GM19372 (cell line): Measurements from ENCODE around the gene STMN3.

Experiments used
- ATAC-seq: cut with Tn5 transposase; IDR thresholded peaks from one replicate; pipeline ENCODE4 v1.9.1; 2021; ENCODE audit warnings: mild to moderate bottlenecking, low read depth, moderate library complexity; ENCODE audit not compliant: unreplicated experiment

Gene STMN3

DNA sequence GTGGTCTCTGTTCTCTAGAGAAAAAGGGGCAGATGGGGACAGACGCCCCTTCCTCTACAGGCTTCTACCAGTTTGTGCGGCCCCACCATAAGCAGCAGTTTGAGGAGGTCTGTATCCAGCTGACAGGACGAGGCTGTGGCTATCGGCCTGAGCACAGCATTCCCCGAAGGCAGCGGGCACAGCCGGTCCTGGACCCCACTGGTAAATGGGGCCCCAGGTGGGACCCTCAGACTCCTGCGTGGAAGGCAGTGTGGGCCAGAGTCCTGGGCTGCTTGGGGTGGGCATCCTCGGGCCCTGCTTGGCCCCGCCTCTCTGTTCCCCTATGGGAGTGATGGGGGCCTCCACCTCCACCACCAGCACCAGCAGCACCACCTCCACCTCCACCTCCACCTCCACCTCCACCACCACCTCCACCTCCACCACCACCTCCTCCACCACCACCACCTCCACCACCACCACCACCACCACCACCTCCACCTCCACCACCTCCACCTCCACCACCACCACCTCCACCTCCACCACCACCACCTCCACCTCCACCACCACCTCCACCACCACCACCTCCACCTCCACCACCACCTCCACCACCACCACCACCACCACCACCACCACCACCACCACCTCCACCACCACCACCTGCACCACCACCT lies 40.0 kb upstream of the STMN3 start:
- ATAC-seq: no peak

- ATAC-seq: no peak
These were observed 39.3 kb upstream of the STMN3 start for GRCh38 chr20:63692436-63693082.

DNA sequence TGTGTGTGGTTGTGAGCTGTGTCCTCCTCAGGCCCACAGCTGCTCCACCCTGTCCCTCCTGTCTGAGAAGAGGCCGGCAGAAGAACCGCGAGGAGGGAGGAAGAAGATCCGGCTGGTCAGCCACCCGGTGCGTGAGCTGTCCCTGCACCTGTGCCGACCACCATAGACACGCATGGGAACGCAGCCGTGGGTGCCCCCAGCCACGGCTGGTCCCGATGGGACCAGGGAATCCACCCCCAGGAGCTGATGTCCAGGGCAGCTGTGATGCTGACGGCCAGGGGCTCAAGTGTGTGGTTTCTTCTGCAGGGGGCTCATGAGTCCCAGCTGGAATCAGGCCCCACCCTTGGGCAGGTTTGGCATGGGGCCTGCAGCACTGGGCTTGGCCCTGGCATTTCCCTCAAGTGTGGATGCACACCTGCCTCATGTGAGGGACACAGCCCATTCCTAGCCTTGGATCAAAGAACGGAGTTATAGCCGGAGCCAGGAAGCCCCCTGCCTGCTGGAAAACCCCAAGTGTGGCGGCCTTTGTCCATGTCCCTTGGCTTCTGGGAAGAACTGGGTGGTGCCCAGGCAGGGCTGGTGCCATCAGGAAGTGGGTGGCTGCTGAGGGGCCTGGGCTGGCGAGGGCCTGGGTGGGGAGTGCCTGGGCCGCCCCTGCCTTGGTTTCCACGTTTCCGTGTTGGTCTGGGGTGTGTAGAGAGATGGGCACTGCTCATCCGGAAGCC lies 38.6 kb upstream of the STMN3 start:
- no peak for ATAC-seq

GRCh38 chr20:63690898-63691710 lies 37.9 kb upstream of the STMN3 start:
- ATAC-seq: no peak

GRCh38 chr20:63690003-63690897 lies 37.0 kb upstream of the STMN3 start:
- ATAC-seq: no peak

DNA sequence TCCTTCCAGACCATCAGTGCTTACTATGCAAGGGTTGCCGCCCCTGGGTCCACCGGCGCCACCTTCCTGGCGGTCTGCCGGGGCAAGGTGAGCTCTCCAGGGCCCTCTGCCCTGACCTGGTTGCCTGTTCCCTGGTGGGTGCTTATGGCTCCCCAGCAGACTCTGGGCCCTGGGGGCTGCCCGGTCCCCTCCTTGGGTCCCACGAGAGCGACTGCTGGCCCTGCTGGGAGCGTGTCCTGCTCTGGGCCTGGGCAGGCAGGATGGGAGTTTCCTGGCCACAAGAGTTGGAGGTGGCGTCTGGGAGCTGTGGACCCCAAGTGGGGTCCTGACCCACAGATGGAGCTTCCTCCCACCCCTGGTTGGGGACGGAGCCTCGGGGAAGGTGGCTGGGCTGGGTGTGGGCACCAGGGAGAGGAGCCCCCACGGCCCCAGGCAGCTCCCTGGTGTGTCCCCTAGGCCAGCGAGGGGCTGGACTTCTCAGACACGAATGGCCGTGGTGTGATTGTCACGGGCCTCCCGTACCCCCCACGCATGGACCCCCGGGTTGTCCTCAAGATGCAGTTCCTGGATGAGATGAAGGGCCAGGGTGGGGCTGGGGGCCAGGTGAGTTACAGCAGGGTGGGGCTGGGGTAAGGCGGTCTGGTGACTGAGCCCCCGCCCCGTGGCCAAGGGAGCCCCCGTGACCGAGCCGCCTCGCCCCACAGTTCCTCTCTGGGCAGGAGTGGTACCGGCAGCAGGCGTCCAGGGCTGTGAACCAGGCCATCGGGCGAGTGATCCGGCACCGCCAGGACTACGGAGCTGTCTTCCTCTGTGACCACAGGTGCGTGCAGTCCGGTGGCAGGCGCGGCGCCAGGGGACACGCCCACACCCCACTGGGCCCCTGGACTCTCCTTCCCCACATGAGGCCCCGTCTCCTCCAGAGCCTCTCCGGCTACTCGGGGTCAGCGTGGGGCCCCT lies 36.1 kb upstream of the STMN3 start:
- no peak for ATAC-seq

DNA sequence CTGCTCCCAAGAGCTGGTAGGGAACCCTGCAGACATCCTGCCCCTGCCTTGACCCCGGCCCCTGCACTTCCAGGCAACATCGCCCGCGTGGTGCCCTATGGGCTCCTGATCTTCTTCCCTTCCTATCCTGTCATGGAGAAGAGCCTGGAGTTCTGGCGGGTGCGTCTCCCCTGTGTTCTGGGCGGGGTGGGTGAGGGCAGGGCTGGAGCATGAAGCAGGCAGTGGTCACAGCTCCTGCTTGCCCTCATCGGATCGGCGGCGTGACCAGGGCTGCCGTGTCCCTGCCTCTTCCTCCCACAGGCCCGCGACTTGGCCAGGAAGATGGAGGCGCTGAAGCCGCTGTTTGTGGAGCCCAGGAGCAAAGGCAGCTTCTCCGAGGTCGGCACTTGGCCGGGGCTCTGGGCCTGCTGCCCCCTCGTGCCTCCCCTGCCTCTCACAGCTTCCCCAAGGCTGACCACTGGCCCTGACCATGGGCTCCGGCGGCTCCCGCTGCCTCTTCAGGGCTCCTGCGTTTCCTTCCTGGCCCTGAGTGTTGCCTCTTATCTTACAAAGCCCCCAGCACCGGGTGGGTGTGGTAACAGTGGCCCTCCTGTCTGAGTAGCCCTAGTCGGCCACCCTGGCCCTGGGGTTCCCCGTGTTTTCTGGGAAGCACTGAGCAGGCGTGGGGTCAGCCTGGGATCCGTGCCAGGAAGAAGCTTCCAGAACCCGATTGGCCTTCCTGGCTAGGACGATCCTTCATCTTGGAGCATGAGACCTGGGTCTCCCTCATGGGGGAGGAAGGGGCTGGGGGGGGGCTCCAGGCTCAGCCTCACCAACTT lies 35.2 kb upstream of the STMN3 start:
- ATAC-seq: no peak

- ATAC-seq: no peak
These were observed 34.4 kb upstream of the STMN3 start for GRCh38 chr20:63687419-63688178.

DNA sequence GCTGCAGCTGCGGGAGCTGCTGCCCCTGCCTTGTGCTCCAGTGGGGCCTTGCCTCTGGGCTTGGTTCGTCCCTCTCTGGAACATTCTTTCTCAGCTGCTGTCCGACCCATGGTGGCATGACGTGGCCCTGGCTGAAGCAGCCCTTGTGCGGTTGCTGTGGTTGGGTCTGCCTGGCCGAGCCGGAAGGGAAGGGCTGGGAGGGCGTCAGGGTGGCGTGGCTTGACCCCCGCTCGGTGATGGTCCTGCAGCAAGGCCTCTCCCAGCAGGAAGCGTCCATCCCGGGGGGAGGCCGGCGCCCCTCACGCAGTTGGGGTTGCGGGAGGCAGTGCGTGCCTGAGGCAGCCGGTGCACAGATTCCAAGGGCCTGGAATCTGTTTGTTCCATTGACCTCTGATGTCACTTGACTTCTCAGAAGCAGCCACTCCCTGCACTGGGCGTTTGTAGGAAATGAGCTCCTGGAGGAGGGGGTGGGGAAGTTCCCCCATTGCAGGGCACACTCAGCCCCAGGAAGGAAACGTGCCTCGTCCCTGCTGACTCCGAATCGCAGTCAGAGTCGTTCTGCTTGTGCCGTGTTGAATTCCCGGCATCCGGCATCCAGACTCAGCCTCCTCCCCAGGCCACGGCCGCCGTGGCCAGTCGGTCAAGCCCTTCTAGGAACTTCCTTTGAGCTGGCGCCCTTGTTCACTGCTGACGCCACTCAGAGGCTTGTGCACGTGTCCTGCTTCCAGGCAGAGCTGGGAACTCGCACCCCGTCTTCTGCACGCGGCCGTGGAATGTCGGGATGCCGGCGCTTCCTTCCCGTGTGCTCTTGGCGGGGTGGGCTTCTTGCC lies 33.5 kb upstream of the STMN3 start:
- ATAC-seq: no peak

- no peak for ATAC-seq
These were observed 32.9 kb upstream of the STMN3 start for GRCh38 chr20:63686094-63686491.

GRCh38 chr20:63685269-63686026 lies 32.2 kb upstream of the STMN3 start:
- ATAC-seq: no peak

GRCh38 chr20:63682384-63683139 lies 29.3 kb upstream of the STMN3 start:
- ATAC-seq: no peak

- ATAC-seq: no peak
These were observed 28.5 kb upstream of the STMN3 start for GRCh38 chr20:63681609-63682142.

DNA sequence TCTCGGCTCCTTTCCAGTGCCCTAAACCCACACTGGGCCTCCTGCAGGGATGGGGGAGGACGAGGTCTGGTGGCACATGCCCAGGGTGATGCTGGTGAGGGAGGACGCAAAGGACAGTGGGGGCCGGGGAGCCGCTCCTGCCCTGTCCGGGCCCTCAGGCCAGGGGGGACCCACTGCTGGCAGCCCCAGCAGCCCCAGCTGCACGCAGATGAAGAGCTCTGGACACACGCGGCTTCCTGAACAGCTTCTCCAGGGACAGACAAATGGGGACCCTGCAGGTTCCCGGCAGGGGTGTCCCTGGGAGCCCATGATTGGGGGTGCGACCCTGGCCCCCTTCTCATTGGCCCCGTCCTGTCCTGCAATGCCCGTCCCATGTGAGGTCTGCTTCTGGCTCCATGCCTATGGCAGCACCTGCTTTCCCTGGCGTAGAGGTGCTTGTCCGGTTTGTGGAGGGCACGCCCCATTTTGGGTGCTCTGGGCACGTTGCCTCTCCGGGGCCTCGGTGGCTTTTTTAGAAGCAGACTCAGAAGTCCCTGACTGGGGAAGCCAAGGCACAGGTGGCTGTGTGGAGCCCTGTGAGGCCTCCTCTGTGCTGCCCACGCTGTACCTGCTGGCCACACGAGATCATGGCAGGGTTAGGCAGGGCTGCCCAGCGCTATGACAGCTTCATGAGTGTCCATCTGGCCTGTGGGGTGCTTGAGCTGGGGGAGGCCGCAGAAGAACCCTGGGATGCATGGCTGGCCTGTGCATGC lies 27.8 kb upstream of the STMN3 start:
- no peak for ATAC-seq
